ENCODE measurements around the gene MST1.

MST1 gene

DNA sequence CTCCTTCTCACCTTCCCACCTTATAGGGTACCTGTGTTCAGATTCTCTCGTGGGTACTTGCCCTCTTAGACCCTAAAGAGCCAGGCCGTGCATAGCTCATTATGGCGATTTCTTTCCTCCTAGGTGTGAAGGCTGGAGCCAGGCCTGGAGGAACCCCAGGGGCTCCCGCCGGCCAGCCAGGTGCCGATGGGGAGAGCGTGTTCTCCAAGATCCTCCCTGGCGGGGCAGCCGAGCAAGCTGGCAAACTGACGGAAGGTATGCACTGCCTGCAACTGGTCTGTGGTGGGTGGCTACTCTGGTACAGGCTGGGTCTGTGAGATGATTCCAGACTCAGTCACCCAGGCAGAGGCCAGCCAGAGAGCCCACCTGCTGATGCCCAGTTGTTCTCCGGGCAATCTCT, 25.0 kb downstream of the MST1 start:
- TF ChIP-seq, protein P1, sequence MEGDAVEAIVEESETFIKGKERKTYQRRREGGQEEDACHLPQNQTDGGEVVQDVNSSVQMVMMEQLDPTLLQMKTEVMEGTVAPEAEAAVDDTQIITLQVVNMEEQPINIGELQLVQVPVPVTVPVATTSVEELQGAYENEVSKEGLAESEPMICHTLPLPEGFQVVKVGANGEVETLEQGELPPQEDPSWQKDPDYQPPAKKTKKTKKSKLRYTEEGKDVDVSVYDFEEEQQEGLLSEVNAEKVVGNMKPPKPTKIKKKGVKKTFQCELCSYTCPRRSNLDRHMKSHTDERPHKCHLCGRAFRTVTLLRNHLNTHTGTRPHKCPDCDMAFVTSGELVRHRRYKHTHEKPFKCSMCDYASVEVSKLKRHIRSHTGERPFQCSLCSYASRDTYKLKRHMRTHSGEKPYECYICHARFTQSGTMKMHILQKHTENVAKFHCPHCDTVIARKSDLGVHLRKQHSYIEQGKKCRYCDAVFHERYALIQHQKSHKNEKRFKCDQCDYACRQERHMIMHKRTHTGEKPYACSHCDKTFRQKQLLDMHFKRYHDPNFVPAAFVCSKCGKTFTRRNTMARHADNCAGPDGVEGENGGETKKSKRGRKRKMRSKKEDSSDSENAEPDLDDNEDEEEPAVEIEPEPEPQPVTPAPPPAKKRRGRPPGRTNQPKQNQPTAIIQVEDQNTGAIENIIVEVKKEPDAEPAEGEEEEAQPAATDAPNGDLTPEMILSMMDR (IDR thresholded peaks at IDR 0.05; ENCODE audit: low read length, missing control alignments) = no peak
- DNase-seq (ENCODE audit: low read depth) = no peak
- H3K4me3 ChIP-seq (replicated peaks; ENCODE audit: low read depth, low read length) = no peak overlapping the region

DNA sequence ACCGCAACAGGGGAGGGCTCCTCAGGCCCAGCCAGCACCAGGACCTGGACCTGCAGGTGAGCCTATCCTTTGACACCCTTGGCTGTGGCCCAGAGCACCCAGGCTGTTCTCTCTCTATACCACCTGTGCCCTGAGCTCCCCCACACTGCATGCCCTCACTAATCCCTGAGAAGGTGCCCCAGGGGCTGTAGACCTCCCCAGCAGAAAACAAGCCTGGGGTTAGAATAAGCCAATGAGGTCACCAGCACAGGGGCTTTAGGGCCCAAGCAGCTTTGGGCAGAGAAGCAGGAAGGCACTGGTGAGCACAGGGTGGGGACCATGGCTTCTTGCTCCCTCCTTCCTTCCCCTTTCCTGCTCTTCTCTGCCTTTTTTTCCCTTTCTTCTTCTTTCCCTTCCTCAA, 25.4 kb downstream of the MST1 start:
- DNase-seq (ENCODE audit: low read depth) = no peak
- TF ChIP-seq, protein P1 (IDR thresholded peaks at IDR 0.05; ENCODE audit: low read length, missing control alignments) = no peak
- no peak overlapping the region for H3K4me3 ChIP-seq (replicated peaks; ENCODE audit: low read depth, low read length)

DNA sequence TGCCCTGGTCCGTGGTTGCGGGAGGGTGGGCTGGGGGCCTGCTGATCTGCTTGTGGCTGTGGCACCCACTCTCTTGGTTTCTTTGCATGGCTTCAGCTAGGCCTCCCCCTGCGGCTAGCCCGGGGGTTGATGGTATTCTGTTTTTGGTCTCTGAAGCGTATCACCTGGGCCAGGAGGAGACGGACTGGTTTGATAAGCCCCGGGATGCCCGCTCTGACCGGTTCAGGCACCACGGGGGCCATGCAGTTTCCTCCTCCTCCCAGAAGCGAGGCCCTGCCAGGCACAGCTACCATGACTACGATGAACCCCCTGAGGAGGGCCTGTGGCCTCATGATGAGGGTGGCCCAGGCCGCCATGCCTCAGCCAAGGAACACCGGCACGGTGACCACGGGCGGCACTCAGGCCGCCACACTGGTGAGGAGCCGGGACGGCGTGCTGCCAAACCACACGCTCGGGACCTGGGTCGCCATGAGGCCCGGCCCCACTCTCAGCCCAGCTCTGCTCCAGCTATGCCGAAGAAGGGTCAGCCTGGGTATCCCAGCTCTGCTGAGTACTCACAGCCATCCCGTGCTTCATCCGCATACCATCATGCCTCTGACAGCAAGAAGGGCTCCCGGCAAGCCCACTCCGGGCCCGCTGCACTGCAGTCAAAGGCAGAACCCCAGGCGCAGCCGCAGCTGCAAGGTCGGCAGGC, 26.4 kb downstream of the MST1 start:
- no peak for DNase-seq (ENCODE audit: low read depth)
- no peak overlapping the region for H3K4me3 ChIP-seq (replicated peaks; ENCODE audit: low read depth, low read length)
- TF ChIP-seq, protein P1 (IDR thresholded peaks at IDR 0.05; ENCODE audit: low read length, missing control alignments) = no peak

DNA sequence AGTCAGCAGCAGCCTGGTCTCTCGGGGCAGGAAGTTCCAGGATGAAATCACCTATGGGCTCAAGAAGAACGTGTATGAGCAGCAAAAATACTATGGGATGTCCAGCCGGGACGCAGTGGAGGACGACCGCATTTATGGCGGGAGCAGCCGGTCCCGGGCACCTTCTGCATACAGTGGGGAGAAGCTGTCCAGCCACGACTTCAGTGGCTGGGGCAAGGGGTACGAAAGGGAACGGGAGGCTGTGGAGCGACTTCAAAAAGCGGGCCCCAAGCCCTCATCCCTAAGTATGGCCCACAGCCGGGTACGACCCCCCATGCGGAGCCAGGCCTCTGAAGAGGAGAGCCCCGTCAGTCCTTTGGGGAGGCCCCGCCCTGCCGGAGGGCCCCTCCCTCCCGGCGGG, 27.3 kb downstream of the MST1 start:
- DNase-seq (ENCODE audit: low read depth) = no peak

DNA sequence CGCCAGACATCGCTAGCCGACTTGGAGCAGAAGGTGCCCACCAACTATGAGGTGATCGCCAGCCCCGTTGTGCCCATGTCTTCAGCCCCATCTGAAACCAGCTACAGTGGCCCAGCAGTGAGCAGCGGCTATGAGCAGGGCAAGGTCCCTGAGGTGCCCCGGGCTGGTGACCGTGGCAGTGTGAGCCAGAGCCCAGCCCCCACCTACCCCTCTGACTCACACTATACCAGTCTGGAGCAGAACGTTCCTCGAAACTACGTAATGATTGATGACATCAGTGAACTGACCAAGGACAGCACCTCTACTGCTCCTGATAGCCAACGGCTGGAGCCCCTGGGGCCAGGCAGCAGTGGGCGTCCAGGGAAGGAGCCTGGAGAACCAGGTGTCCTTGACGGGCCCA, 28.0 kb downstream of the MST1 start:
- TF ChIP-seq, protein P1 (IDR thresholded peaks at IDR 0.05; ENCODE audit: low read length, missing control alignments) = no peak
- no peak overlapping the region for H3K4me3 ChIP-seq (replicated peaks; ENCODE audit: low read depth, low read length)
- DNase-seq (ENCODE audit: low read depth) = no peak

More for the DNA sequence above, 27.3 kb downstream of the MST1 start:
- H3K4me3 ChIP-seq (replicated peaks; ENCODE audit: low read depth, low read length) = no peak overlapping the region
- TF ChIP-seq, protein P1 (IDR thresholded peaks at IDR 0.05; ENCODE audit: low read length, missing control alignments) = no peak

DNA sequence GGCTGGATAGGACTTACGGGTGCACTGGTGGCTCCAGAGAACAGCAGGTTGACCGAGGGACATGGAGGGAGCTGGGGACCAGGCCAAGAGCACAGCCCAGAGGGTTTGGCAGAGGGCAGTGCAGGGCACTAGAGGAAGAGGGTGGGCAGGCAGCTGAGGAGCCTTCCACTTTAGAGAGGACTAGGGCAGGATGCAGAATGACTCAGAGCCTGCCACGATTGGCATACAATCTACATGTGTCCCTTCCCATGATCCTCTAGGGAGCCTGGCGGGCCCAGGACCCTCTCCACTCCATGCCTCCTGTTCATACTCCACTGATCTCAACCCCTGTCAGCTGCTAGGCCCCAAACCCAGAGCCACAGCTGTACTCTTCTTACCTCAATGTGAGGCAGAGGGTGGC, 29.5 kb downstream of the MST1 start:
- no peak for DNase-seq (ENCODE audit: low read depth)
- H3K4me3 ChIP-seq (replicated peaks; ENCODE audit: low read depth, low read length) = no peak overlapping the region
- TF ChIP-seq, protein P1 (IDR thresholded peaks at IDR 0.05; ENCODE audit: low read length, missing control alignments) = no peak

DNA sequence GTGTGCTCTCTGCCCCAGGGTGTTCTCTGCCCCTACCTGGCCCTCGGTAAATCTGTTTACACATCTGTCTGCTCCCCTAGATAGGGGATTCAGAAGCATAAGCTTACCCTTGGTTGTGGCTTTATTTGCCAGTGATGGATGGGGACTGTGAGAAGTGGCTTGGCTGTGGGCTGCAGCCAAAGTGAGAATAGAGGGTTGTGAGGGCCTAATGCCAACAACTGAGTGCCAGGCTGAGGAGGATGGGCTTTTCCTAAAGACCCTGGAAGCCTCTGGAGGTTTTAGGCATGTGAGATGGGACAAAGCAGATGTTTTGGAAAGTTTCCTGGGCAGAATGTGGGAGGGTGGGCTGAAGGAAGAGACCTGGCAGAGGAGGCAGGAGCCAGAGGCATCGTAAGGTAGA, 30.6 kb downstream of the MST1 start:
- DNase-seq (ENCODE audit: low read depth) = no peak
- TF ChIP-seq, protein P1 (IDR thresholded peaks at IDR 0.05; ENCODE audit: low read length, missing control alignments) = no peak
- H3K4me3 ChIP-seq (replicated peaks; ENCODE audit: low read depth, low read length) = no peak overlapping the region
